Body of pancreas (tissue), 4 donors: Measurements from ENCODE around the gene GRIK2. TPM values are rescaled to one million over a fixed set of nuclear protein-coding genes. Genes with fewer than 3 reads are reported as not detected.

Source experiments
- ATAC-seq: fragments of 150-250 bp; one replicate; pipeline ENCODE4 v1.9.1; 2016
- DNase-seq, 4 donors: peaks; one replicate each; pipeline ENCODE4 v3.0.0-alpha.2; 2019
- H3K27ac ChIP-seq, 4 donors: fragments of 200-600 bp; sonication (generic); 1 replicate in 3 of 4; 2 replicates in 1 of 4; pipeline versions ENCODE4 v1.5.1 to v1.6.1; 2016 to 2019; ENCODE audit warnings: mild to moderate bottlenecking in 1 of 4, mixed read lengths in 1 of 4, moderate library complexity in 1 of 4
- H3K27me3 ChIP-seq, 2 donors: fragments of 200-600 bp; sonication (generic); one replicate each; pipeline ENCODE4 v1.6.0; 2016; ENCODE audit warnings: mild to moderate bottlenecking in 1 of 2
- H3K36me3 ChIP-seq, 2 donors: fragments of 200-600 bp; sonication (generic); replicated peaks in 1 of 2; 2 replicates each; pipeline ENCODE4 v1.5.1; 2016; ENCODE audit warnings: low read depth in 2 of 2; ENCODE audit not compliant: insufficient read depth in 1 of 2
- H3K4me1 ChIP-seq: fragments of 200-600 bp; sonication (generic); one replicate; pipeline ENCODE4 v1.6.0; 2016
- H3K4me3 ChIP-seq, 2 donors: fragments of 200-600 bp; sonication (generic); 1 replicate in 1 of 2; 2 replicates in 1 of 2; pipeline ENCODE4 v1.5.1; 2016 to 2019
- H3K9me3 ChIP-seq, 3 donors: fragments of 200-600 bp; sonication (generic); 1 replicate in 2 of 3; 2 replicates in 1 of 3; pipeline ENCODE4 v1.5.1; 2016
- CTCF ChIP-seq, 7 experiments: fragments of 450-650 bp in 4 of 7; fragments of 200-600 bp in 3 of 7; sonication (generic) in 3 of 7; IDR thresholded peaks; one replicate each; pipeline ENCODE4 v1.5.1; 2016 to 2019; ENCODE audit warnings: antibody characterized with exemption in 7 of 7
- POLR2A ChIP-seq, 3 donors: fragments of 450-650 bp; IDR thresholded peaks; one replicate each; pipeline ENCODE4 v1.6.1; 2016; ENCODE audit warnings: antibody characterized with exemption in 3 of 3, mild to moderate bottlenecking in 2 of 3
- WGBS, 2 donors: methylation state at CpG; one replicate each; pipeline ENCODE4 v1.1.5; 2017; 5-methylcytosine and 5-hydroxymethylcytosine counted together
- intact Hi-C: fragments of 100-400 bp; cut with DNase I; formaldehyde crosslinking; loops from one replicate; pipeline ENCODE4 v1.15.1; 2023
- total RNA-seq, 2 donors: library from RNA; depleted of rRNA; stranded (reverse); fragments of >200 nt; gene quantifications; one replicate each; pipeline ENCODE4 v1.1.0, GENCODE V29; 2016

Gene GRIK2
- total RNA-seq, 2 donors from 2014 or later, result 0.52 to 7.9 TPM

DNA sequence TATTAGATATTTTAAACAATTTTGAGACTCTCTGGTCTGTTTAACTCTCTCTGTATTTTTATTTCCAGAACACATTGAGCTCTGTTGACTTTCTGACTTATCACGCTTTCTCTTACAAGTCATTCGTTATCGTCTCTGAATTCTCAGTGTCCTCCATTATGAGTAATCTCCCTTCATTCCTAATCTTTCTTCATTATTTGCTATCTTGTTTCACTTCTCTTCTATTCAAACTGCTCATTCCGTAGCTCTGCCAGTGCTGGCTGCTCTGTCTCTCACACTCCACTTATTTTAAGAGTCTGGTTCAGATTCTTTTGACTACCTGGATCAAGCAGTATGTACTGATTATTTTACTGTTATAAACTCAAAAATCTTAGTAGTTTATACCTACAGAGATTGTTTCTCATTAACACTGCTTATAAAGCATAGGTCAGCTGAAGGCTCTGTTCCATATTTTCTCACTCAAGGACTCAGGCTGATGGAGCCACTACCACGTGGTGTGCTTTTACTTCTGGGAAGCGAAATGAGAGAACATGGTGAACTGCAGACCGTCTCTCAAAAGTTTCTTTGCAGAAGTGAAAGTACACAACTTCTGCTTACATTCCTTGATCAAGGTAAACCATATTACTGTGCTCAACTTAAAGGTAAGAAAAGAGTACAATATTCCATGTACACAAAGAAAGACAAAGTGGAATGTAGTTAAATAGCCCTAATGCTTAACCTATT, 485.2 kb downstream of the GRIK2 start:
- ATAC-seq, result no peak
- Histone ChIP-seq H3K4me3 (no peak overlapping the region), H3K27me3 (no peaks in the 10 kb centered on the region), H3K36me3 (no peaks in the 10 kb centered on the region), H3K9me3 (no peaks in the 10 kb centered on the region), H3K4me1 (no peaks in the 10 kb centered on the region), H3K27ac (no peak overlapping the region)
- WGBS, 2 donors, result 35 to 44% methylated on average over 7 of the region's 7 CpGs
- intact Hi-C loops, result no loop called here
- TF ChIP-seq POLR2A (IDR thresholded peaks at IDR 0.05), result no peak
- TF ChIP-seq CTCF (IDR thresholded peaks at IDR 0.05), result no peak
- no peak for DNase-seq

- no peaks in the 10 kb centered on the region for H3K9me3 ChIP-seq
- no peak for TF ChIP-seq POLR2A (IDR thresholded peaks at IDR 0.05)
- no peak for TF ChIP-seq CTCF (IDR thresholded peaks at IDR 0.05)
- no peak for DNase-seq
- no peak overlapping the region for H3K27ac ChIP-seq
- H3K36me3 ChIP-seq, result no peaks in the 10 kb centered on the region
- 62 to 68% methylated on average over 4 of the region's 4 CpGs for WGBS, 2 donors
- no peaks in the 10 kb centered on the region for H3K4me1 ChIP-seq
- H3K4me3 ChIP-seq, result no peak overlapping the region
- H3K27me3 ChIP-seq, result no peaks in the 10 kb centered on the region
- intact Hi-C loops, result no loop called here
- ATAC-seq, result no peak
These were observed 486.3 kb downstream of the GRIK2 start for GRCh38 chr6:101879782-101880181.

- ATAC-seq (no peak), DNase-seq (no peak)
- no peaks in the 10 kb centered on the region for H3K4me1 ChIP-seq
- H3K27me3 ChIP-seq, result no peaks in the 10 kb centered on the region
- H3K36me3 ChIP-seq, result no peaks in the 10 kb centered on the region
- 68 to 74% methylated on average over 3 of the region's 3 CpGs for WGBS, 2 donors
- no peaks in the 10 kb centered on the region for H3K9me3 ChIP-seq
- TF ChIP-seq CTCF (IDR thresholded peaks at IDR 0.05) (no peak), POLR2A (IDR thresholded peaks at IDR 0.05) (no peak)
- no peak overlapping the region for H3K4me3 ChIP-seq
- intact Hi-C loops, result no loop called here
- H3K27ac ChIP-seq, result no peak overlapping the region
These were observed 490.0 kb downstream of the GRIK2 start for GRCh38 chr6:101883505-101883904.

DNA sequence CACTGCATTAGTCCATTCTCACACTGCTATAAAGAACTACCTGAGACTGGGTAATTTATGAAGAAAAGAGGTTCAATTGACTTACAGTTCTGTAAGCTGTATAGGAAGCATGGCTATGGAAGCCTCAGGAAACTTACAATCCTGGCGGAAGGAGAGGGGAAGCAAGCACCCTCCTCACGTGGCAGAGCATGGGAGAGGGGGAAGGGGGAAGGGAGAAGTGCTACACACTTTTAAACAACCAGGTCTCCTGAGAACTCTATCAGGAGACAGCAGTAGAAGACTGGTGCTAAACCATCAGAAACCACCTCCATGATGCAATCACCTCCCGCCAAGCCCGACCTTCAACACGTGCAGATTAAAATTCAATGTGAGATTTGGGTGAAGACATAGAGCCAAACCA, 494.0 kb downstream of the GRIK2 start:
- WGBS, 2 donors, result 41 to 46% methylated on average over 5 of the region's 5 CpGs
- ATAC-seq (no peak), DNase-seq (no peak)
- Histone ChIP-seq H3K9me3 (no peaks in the 10 kb centered on the region), H3K4me1 (no peaks in the 10 kb centered on the region), H3K36me3 (no peaks in the 10 kb centered on the region), H3K27me3 (no peaks in the 10 kb centered on the region), H3K27ac (no peak overlapping the region), H3K4me3 (no peak overlapping the region)
- TF ChIP-seq POLR2A (IDR thresholded peaks at IDR 0.05), result no peak
- intact Hi-C loops, result no loop called here

DNA sequence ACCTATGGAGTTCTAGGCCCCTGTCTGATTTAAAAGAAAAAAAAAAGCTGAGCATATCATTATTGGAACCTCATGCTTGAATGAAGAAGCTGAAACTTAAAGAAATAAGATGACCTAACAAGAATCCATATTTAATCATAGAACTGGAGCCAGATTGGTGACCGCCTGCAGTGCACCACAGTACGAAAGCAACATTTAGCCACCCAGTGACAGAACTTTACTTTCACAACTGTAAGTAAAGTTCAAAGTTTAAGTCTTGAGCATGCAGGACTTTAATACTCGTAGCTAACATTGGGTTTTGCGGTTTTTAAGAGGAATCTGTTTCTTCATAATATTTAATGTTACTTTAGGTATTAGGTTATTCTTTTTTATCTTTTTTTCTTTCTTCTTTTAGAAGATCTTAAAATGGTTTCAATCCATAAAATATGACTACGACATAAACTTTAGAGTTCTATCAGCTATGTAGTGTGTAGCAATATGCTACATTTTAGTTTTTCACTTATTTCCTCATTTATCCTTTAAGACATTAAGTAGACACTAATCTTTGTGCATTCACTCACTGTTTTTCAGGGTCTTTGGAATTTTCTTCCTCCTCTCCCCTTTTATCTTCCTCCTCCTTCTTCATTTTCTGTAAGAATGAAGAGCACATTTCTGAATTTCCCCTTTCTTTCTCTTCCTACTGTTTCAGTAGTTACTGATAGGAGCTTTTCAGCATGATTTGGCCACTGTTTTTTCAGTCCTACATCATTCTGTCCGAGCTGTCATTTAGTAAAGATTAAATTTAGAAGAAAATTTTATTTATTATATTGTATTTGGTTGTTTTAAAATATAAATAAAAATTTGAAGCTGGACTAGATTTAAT, 514.1 kb downstream of the GRIK2 start:
- no peak for ATAC-seq
- 75 to 79% methylated on average over 6 of the region's 6 CpGs for whole genome bisulfite sequencing, 2 donors

More for the DNA sequence above, 514.1 kb downstream of the GRIK2 start:
- Histone ChIP-seq H3K36me3 (no peaks in the 10 kb centered on the region), H3K4me3 (no peak overlapping the region), H3K9me3 (no peaks in the 10 kb centered on the region), H3K4me1 (no peaks in the 10 kb centered on the region), H3K27me3 (no peaks in the 10 kb centered on the region), H3K27ac (no peak overlapping the region)
- intact Hi-C loops, result no loop called here
- DNase-seq, result no peak
- TF ChIP-seq CTCF (IDR thresholded peaks at IDR 0.05), result no peak
- no peak for TF ChIP-seq POLR2A (IDR thresholded peaks at IDR 0.05)
